ENCODE measurements around the gene FBLN2.
A peak's percentile ranks its signal among the peaks of the same experiment; 100 is the strongest.

FBLN2 gene

GRCh38 chr3:13647298-13648059 is 98.6 kb downstream of the FBLN2 start:
- DNase-seq (ENCODE audit: low read depth): peak; percentile 25
- H3K4me3 ChIP-seq (ENCODE audit: control insufficient read depth, low read depth, low read length): no peak overlapping the region
- no peak for TF ChIP-seq CTCF (IDR thresholded peaks at IDR 0.05; ENCODE audit: control insufficient read depth, insufficient read depth, low read depth, low read length, missing control alignments)

GRCh38 chr3:13648060-13649001 is 99.4 kb downstream of the FBLN2 start:
- TF ChIP-seq CTCF (IDR thresholded peaks at IDR 0.05; ENCODE audit: control insufficient read depth, insufficient read depth, low read depth, low read length, missing control alignments): peak; percentile 99
- peak overlapping the region; percentile 15 for H3K4me3 ChIP-seq (ENCODE audit: control insufficient read depth, low read depth, low read length)
- DNase-seq (ENCODE audit: low read depth): peak; percentile 46

GRCh38 chr3:13650210-13651056 is 101.5 kb downstream of the FBLN2 start:
- H3K4me3 ChIP-seq (ENCODE audit: control insufficient read depth, low read depth, low read length): no peak overlapping the region
- DNase-seq (ENCODE audit: low read depth): peak; percentile 8
- peak; percentile 95 for TF ChIP-seq CTCF (IDR thresholded peaks at IDR 0.05; ENCODE audit: control insufficient read depth, insufficient read depth, low read depth, low read length, missing control alignments)

GRCh38 chr3:13651057-13651400 is 102.1 kb downstream of the FBLN2 start:
- TF ChIP-seq CTCF (IDR thresholded peaks at IDR 0.05; ENCODE audit: control insufficient read depth, insufficient read depth, low read depth, low read length, missing control alignments): no peak
- DNase-seq (ENCODE audit: low read depth): no peak
- H3K4me3 ChIP-seq (ENCODE audit: control insufficient read depth, low read depth, low read length): no peak overlapping the region

- no peak for TF ChIP-seq CTCF (IDR thresholded peaks at IDR 0.05; ENCODE audit: control insufficient read depth, insufficient read depth, low read depth, low read length, missing control alignments)
- no peak for DNase-seq (ENCODE audit: low read depth)
- H3K4me3 ChIP-seq (ENCODE audit: control insufficient read depth, low read depth, low read length): no peak overlapping the region
Measured at GRCh38 chr3:13651775-13652428, 103.0 kb downstream of the FBLN2 start.

- no peak overlapping the region for H3K4me3 ChIP-seq (ENCODE audit: control insufficient read depth, low read depth, low read length)
- TF ChIP-seq CTCF (IDR thresholded peaks at IDR 0.05; ENCODE audit: control insufficient read depth, insufficient read depth, low read depth, low read length, missing control alignments): no peak
- no peak for DNase-seq (ENCODE audit: low read depth)
Measured at GRCh38 chr3:13652728-13653127, 103.8 kb downstream of the FBLN2 start.

Data from AG09309 (cell line).